Osteocyte (in vitro differentiated cells): Measurements from ENCODE around the gene OSTN. TPM values are rescaled to one million over a fixed set of nuclear protein-coding genes. Genes with fewer than 3 reads are reported as not detected.
"Not testable (repeated sequence)": the region's sequence is repeated elsewhere in the genome, so short reads cannot be mapped to it uniquely, and the experiment has no call there.

ENCODE experiments used
- DNase-seq: peaks from one replicate; pipeline ENCODE4 v3.0.0; 2021; ENCODE audit warnings: mixed read lengths; ENCODE audit not compliant: unreplicated experiment; ENCODE audit errors: extremely low spot score
- H3K27ac Mint-ChIP-seq: one replicate; pipeline ENCODE4 v1.8.0; 2021; ENCODE audit warnings: mild to moderate bottlenecking, mixed read lengths; ENCODE audit not compliant: unreplicated experiment
- H3K27me3 Mint-ChIP-seq: one replicate; pipeline ENCODE4 v1.8.0; 2021; ENCODE audit warnings: mixed read lengths; ENCODE audit not compliant: unreplicated experiment
- H3K36me3 Mint-ChIP-seq: one replicate; pipeline ENCODE4 v1.8.0; 2021; ENCODE audit warnings: mixed read lengths; ENCODE audit not compliant: unreplicated experiment
- H3K4me1 Mint-ChIP-seq: one replicate; pipeline ENCODE4 v1.8.0; 2021; ENCODE audit warnings: mixed read lengths; ENCODE audit not compliant: unreplicated experiment
- H3K4me3 Mint-ChIP-seq: one replicate; pipeline ENCODE4 v1.8.0; 2021; ENCODE audit warnings: mild to moderate bottlenecking, moderate library complexity, mixed read lengths; ENCODE audit not compliant: unreplicated experiment
- H3K9me3 Mint-ChIP-seq: one replicate; pipeline ENCODE4 v1.8.0; 2021; ENCODE audit warnings: mixed read lengths; ENCODE audit not compliant: unreplicated experiment
- total RNA-seq: library from RNA; stranded (reverse); gene quantifications from 2 replicates; pipeline ENCODE4 v1.2.1, GENCODE V29; 2021
- TF ChIP-seq, protein P1 (sequence below): fragments of 200-600 bp; sonication (generic); IDR thresholded peaks from 2 replicates; pipeline ENCODE4 v1.5.0; 2021; ENCODE audit warnings: antibody characterized with exemption, mild to moderate bottlenecking, moderate library complexity

Gene OSTN
- total RNA-seq, 1 donor from 2014 or later: not detected

GRCh38 chr3:191262650-191263049 is 63.6 kb downstream of the OSTN start:
- Mint-ChIP-seq H3K27me3 (no peaks in the 10 kb centered on the region), H3K4me1 (peaks cover 18% of the 10 kb centered on the region), H3K27ac (no peak overlapping the region), H3K4me3 (no peak overlapping the region), H3K9me3 (no peaks in the 10 kb centered on the region), H3K36me3 (no peaks in the 10 kb centered on the region)
- DNase-seq: no peak
- TF ChIP-seq, protein P1, sequence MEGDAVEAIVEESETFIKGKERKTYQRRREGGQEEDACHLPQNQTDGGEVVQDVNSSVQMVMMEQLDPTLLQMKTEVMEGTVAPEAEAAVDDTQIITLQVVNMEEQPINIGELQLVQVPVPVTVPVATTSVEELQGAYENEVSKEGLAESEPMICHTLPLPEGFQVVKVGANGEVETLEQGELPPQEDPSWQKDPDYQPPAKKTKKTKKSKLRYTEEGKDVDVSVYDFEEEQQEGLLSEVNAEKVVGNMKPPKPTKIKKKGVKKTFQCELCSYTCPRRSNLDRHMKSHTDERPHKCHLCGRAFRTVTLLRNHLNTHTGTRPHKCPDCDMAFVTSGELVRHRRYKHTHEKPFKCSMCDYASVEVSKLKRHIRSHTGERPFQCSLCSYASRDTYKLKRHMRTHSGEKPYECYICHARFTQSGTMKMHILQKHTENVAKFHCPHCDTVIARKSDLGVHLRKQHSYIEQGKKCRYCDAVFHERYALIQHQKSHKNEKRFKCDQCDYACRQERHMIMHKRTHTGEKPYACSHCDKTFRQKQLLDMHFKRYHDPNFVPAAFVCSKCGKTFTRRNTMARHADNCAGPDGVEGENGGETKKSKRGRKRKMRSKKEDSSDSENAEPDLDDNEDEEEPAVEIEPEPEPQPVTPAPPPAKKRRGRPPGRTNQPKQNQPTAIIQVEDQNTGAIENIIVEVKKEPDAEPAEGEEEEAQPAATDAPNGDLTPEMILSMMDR: no peak

- TF ChIP-seq, protein P1: no peak
- H3K27ac Mint-ChIP-seq: no peak overlapping the region
- no peaks in the 10 kb centered on the region for H3K27me3 Mint-ChIP-seq
- no peak overlapping the region for H3K4me3 Mint-ChIP-seq
- H3K9me3 Mint-ChIP-seq: no peaks in the 10 kb centered on the region
- no peaks in the 10 kb centered on the region for H3K36me3 Mint-ChIP-seq
- peaks cover 18% of the 10 kb centered on the region for H3K4me1 Mint-ChIP-seq
- no peak for DNase-seq
These were observed 64.3 kb downstream of the OSTN start for GRCh38 chr3:191263365-191263764.

GRCh38 chr3:191263850-191264249 is 64.8 kb downstream of the OSTN start:
- DNase-seq: no peak
- TF ChIP-seq, protein P1: no peak
- no peaks in the 10 kb centered on the region for H3K9me3 Mint-ChIP-seq
- no peak overlapping the region for H3K27ac Mint-ChIP-seq
- H3K27me3 Mint-ChIP-seq: no peaks in the 10 kb centered on the region
- H3K4me1 Mint-ChIP-seq: peaks cover 15% of the 10 kb centered on the region
- no peak overlapping the region for H3K4me3 Mint-ChIP-seq
- H3K36me3 Mint-ChIP-seq: no peaks in the 10 kb centered on the region

DNA sequence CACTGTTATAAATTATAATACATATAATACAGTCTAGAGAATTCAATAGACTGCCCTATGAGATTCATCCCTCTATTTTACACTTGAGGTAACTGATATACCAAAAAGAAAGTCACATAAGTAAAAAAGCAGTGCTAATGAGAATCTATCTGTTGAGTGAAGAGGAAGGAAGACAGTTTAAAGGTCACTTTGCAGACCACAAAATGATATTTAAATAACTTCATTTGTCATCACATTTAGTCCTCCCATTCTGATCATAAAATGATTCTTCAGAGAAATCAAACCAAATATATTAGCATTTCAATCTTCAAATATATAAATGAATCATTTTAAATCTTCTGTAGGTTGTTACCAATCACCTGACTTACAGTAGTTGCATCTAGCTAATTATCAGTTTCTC is 69.7 kb downstream of the OSTN start:
- Mint-ChIP-seq H3K4me3 (no peak overlapping the region), H3K36me3 (no peaks in the 10 kb centered on the region), H3K27me3 (no peaks in the 10 kb centered on the region), H3K27ac (no peak overlapping the region), H3K4me1 (no peaks in the 10 kb centered on the region), H3K9me3 (peaks cover 8% of the 10 kb centered on the region)
- TF ChIP-seq, protein P1: no peak
- no peak for DNase-seq

DNA sequence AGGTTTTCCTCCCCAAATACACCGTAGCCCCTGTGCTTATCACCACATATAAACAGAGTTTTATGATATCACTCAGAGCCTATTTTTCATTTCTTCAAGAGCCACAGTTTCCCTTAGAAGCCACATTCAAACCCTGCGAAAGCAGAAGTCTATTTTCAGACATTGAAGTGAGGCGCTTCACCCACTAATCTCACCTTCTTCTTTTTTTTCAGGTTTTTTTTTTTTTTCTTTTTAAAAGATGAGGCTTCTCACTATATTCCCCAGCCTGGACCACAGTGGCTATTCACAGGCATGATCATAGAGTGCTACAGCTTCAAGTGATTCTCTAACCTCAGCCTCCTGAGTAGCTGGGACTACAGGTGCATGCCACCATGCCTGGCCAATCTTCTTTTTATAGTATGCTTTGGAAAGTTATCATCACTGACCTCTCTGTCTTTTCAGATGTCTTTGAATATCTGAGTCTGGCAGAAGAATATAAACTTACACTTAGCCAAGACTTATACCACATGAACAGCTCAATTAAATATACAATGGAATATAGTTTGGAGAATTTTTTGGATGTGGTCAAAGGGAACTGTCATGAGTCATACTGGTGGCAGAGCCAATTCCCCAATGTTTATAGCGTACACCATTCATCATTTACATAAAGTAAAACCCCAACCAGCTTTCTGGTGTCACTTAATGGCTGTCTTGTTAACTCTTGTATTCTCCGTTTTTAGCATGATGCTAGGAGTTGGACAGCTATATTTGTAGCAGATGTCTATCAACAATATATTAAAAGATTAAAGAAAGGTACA is 70.4 kb downstream of the OSTN start:
- no peak for DNase-seq
- Mint-ChIP-seq H3K9me3 (peaks cover 8% of the 10 kb centered on the region), H3K27ac (no peak overlapping the region), H3K27me3 (no peaks in the 10 kb centered on the region), H3K4me1 (no peaks in the 10 kb centered on the region), H3K36me3 (no peaks in the 10 kb centered on the region), H3K4me3 (no peak overlapping the region)
- TF ChIP-seq, protein P1: no peak

GRCh38 chr3:191275244-191275643 is 76.2 kb downstream of the OSTN start:
- not testable (repeated sequence) for H3K4me1 Mint-ChIP-seq, H3K27ac Mint-ChIP-seq, H3K36me3 Mint-ChIP-seq, H3K27me3 Mint-ChIP-seq, DNase-seq, H3K4me3 Mint-ChIP-seq, H3K9me3 Mint-ChIP-seq
